CD8-positive, alpha-beta memory T cell (primary cell): ENCODE results near the gene NRDE2. TPM values are rescaled to one million over a fixed set of nuclear protein-coding genes. Genes with fewer than 3 reads are reported as not detected.
A peak's percentile ranks its signal among the peaks of the same experiment; 100 is the strongest.

Experiments
- CTCF ChIA-PET: fragments of 350-600 bp; sonication (Branson Sonifier 250); formaldehyde crosslinking; loops from one replicate; lab custom pipeline; 2021; ENCODE audit warnings: antibody characterized with exemption; lab: Charles Lee
- POLR2A ChIA-PET: fragments of 350-600 bp; sonication (Branson Sonifier 250); formaldehyde crosslinking; loops from one replicate; lab custom pipeline; 2021; ENCODE audit warnings: antibody characterized with exemption; lab: Charles Lee
- DNase-seq, 5 donors: peaks; one replicate each; pipeline versions ENCODE4 v3.0.0 to v3.0.0-alpha.2; 2020 to 2022; ENCODE audit warnings: mixed read lengths in 1 of 5
- H3K27ac ChIP-seq: one replicate; pipeline ENCODE4 v1.7.0; 2013; ENCODE audit warnings: low read depth, mild to moderate bottlenecking, low read length, moderate library complexity
- H3K27me3 ChIP-seq: 2 replicates; pipeline ENCODE4 v1.7.0; 2013; ENCODE audit warnings: low read length, mild to moderate bottlenecking; ENCODE audit not compliant: insufficient read depth, poor library complexity, severe bottlenecking
- H3K36me3 ChIP-seq: 2 replicates; pipeline ENCODE4 v1.7.0; 2013; ENCODE audit warnings: mild to moderate bottlenecking, low read length, moderate library complexity; ENCODE audit not compliant: insufficient read depth
- H3K4me1 ChIP-seq: 2 replicates; pipeline ENCODE4 v1.7.0; 2013; ENCODE audit warnings: mild to moderate bottlenecking, low read length, moderate library complexity; ENCODE audit not compliant: insufficient read depth
- H3K4me3 ChIP-seq: 2 replicates; pipeline ENCODE4 v1.7.0; 2013; ENCODE audit warnings: mild to moderate bottlenecking, low read length
- H3K9me3 ChIP-seq: 2 replicates; pipeline ENCODE4 v1.7.0; 2013; ENCODE audit warnings: mild to moderate bottlenecking, low read length
- H3K27ac Mint-ChIP-seq, 8 donors: one replicate each; pipeline ENCODE4 v1.8.0; 2020 to 2021; ENCODE audit warnings: mixed read lengths in 8 of 8, mild to moderate bottlenecking in 6 of 8, inconsistent platforms in 3 of 8, moderate library complexity in 3 of 8
- H3K27me3 Mint-ChIP-seq, 2 donors: one replicate each; pipeline ENCODE4 v1.8.0; 2020 to 2021; ENCODE audit warnings: mixed read lengths in 2 of 2, mild to moderate bottlenecking in 1 of 2, moderate library complexity in 1 of 2
- H3K36me3 Mint-ChIP-seq, 3 donors: one replicate each; pipeline ENCODE4 v1.8.0; 2020 to 2021; ENCODE audit warnings: mixed read lengths in 3 of 3, inconsistent platforms in 1 of 3, mild to moderate bottlenecking in 1 of 3
- H3K4me1 Mint-ChIP-seq, 3 donors: one replicate each; pipeline ENCODE4 v1.8.0; 2020 to 2021; ENCODE audit warnings: mixed read lengths in 3 of 3, inconsistent platforms in 1 of 3, mild to moderate bottlenecking in 1 of 3
- H3K4me3 Mint-ChIP-seq, 7 donors: one replicate each; pipeline ENCODE4 v1.8.0; 2020 to 2021; ENCODE audit warnings: mixed read lengths in 7 of 7, mild to moderate bottlenecking in 6 of 7, moderate library complexity in 4 of 7, inconsistent platforms in 2 of 7
- H3K9me3 Mint-ChIP-seq, 5 donors: one replicate each; pipeline ENCODE4 v1.8.0; 2020 to 2022; ENCODE audit warnings: mixed read lengths in 5 of 5, mild to moderate bottlenecking in 3 of 5, moderate library complexity in 2 of 5, inconsistent platforms in 1 of 5
- polyA plus RNA-seq: library from polyadenylated mRNA; unstranded; fragments of 300-500 nt; fragmentation: Illumina TruSeq; gene quantifications from one replicate; pipeline ENCODE4 v1.2.3, GENCODE V29; 2021
- total RNA-seq, 2 experiments: library from RNA; stranded (reverse); gene quantifications; one replicate each; pipeline ENCODE4 v1.2.3, GENCODE V29; 2021

NRDE2 gene
- total and polyA plus RNA-seq, 3 experiments from 2014 or later: 10.7 to 28.7 (median 25.8) TPM

DNA sequence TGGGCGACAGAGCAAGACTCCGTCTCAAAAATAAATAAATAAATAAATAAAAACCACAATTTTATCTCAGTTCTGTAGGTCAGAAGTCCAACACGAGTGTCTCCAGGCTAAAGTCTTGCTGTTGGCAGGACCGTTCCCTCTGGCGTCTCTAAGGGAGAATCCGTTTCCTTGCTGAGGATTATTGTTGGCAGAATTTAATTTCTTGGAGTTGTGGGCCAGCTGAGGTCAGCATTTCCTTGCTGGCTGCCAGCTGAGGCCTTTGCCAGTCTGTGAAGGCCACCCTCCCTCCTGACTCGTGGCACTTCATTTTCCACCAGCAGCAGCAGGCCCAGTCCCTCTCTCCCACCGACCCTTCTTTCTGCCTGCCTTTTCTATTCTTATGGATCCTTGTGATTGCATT lies 58.2 kb downstream of the NRDE2 start:
- no peak overlapping the region for H3K4me3 Mint-ChIP-seq
- Histone ChIP-seq H3K27me3 (no peaks in the 10 kb centered on the region), H3K27ac (no peak overlapping the region), H3K4me3 (no peak overlapping the region), H3K36me3 (peaks cover 13% of the 10 kb centered on the region), H3K4me1 (no peaks in the 10 kb centered on the region), H3K9me3 (no peaks in the 10 kb centered on the region)
- DNase-seq: no peak
- H3K9me3 Mint-ChIP-seq: no peaks in the 10 kb centered on the region
- ChIA-PET CTCF (no interaction called here), POLR2A (no interaction called here)
- H3K27ac Mint-ChIP-seq: peak overlapping the region in 1 of 8 donors; percentile 58
- peaks cover 0 to 90% (median 22%) of the 10 kb centered on the region in 3 donors for H3K36me3 Mint-ChIP-seq
- no peaks in the 10 kb centered on the region for H3K27me3 Mint-ChIP-seq
- peaks cover 0 to 10% (median 7%) of the 10 kb centered on the region in 3 donors for H3K4me1 Mint-ChIP-seq

DNA sequence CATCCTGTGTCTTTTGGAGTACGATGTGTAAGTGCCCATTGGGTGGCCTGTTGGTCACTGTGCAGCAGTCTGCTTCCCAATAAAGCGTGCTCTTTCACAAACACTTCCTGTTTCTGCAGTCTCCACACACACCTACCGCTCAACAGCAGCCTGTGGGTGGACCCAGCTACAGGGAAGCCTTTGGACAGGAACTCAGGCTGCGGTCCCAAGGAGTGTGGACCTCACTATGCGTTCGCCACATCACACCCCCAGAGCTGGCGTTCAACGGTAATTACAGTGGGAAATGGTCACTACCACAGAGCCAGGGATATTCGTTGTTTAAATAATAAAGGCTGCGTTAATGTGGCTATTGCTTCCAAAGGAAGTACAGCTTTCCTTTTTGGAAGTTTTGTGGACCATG lies 59.2 kb downstream of the NRDE2 start:
- no peak overlapping the region for H3K4me3 Mint-ChIP-seq
- Histone ChIP-seq H3K9me3 (no peaks in the 10 kb centered on the region), H3K27me3 (no peaks in the 10 kb centered on the region), H3K36me3 (peaks cover 16% of the 10 kb centered on the region), H3K27ac (no peak overlapping the region), H3K4me3 (no peak overlapping the region), H3K4me1 (no peaks in the 10 kb centered on the region)
- peaks cover 0 to 10% (median 7%) of the 10 kb centered on the region in 3 donors for H3K4me1 Mint-ChIP-seq
- ChIA-PET CTCF (no interaction called here), POLR2A (no interaction called here)
- no peak overlapping the region for H3K27ac Mint-ChIP-seq
- peaks cover 0 to 90% (median 24%) of the 10 kb centered on the region in 3 donors for H3K36me3 Mint-ChIP-seq
- DNase-seq: no peak
- no peaks in the 10 kb centered on the region for H3K27me3 Mint-ChIP-seq
- no peaks in the 10 kb centered on the region for H3K9me3 Mint-ChIP-seq

DNA sequence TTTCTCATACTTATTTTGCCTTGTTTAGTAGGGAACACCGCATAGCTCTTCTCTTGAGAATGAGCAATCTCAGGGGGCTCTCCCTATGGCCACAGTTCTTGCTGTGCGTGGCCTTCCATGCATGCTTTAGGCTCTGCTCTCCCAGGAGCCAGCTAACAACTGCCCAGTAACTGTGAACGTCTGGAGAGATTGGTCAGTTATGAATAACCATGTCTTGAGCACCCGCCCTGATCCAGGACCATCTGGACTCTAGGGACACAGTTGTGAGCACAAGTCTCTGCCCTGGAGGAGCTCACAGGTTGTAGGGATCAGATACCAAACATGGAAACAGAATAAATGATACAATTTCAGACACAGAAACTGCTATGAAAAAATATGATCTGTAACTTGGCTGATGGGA lies 63.3 kb downstream of the NRDE2 start:
- Mint-ChIP-seq H3K27me3 (no peaks in the 10 kb centered on the region), H3K4me1 (peaks cover 1 to 13% (median 13%) of the 10 kb centered on the region in 3 donors), H3K9me3 (no peaks in the 10 kb centered on the region), H3K36me3 (peaks cover 0 to 96% (median 30%) of the 10 kb centered on the region in 3 donors), H3K4me3 (no peak overlapping the region), H3K27ac (no peak overlapping the region)
- H3K36me3 ChIP-seq: peaks cover 46% of the 10 kb centered on the region
- ChIA-PET CTCF (interaction anchor here (0.9 kb wide), 1 partner anchor 10 kb away, joined by 4 read pairs; no protein-coding TSS in a partner anchor), POLR2A (no interaction called here)
- H3K27ac ChIP-seq: no peak overlapping the region
- no peaks in the 10 kb centered on the region for H3K4me1 ChIP-seq
- no peaks in the 10 kb centered on the region for H3K9me3 ChIP-seq
- H3K27me3 ChIP-seq: no peaks in the 10 kb centered on the region
- no peak overlapping the region for H3K4me3 ChIP-seq
- DNase-seq: no peak

DNA sequence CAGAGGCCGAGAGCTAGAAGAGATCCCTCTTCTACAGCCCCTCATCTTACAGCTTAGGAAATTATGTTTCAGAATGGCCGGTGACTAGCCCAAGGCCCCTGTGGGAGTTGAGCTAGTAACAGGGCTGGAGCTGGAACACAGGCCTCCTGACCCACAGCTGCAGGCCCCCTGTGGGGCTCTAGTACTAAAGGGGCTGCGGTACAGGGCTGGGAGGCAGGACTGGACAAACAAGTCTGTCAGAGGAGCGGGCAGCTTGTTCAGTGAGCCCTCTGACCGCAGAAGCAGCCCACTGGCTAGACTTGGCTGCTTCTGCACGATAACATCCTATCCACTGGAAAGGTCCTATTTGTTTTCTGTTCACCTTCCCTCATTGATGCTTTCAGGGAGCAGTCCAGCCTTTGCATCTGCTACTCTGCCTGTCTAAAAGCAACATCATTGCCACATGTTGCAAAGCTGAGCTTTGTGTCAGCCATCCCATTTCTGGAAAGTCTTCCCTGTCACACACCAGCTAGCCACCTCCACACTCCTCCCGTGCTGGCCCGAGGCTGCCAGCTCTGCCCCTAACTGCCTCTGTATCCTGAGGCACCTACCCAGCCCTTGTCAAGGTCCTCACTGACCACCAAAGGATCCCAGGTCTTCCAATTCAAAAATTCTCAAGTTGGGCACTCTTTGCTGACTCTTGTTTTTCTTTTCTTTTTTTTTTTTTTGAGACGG lies 65.1 kb downstream of the NRDE2 start:
- Mint-ChIP-seq H3K4me1 (peaks cover 1 to 18% (median 14%) of the 10 kb centered on the region in 3 donors), H3K36me3 (peaks cover 1 to 95% (median 28%) of the 10 kb centered on the region in 3 donors), H3K27ac (peak overlapping the region in 2 of 8 donors; percentile 38 to 56), H3K9me3 (no peaks in the 10 kb centered on the region), H3K27me3 (no peaks in the 10 kb centered on the region), H3K4me3 (no peak overlapping the region)
- no peaks in the 10 kb centered on the region for H3K27me3 ChIP-seq
- H3K9me3 ChIP-seq: no peaks in the 10 kb centered on the region
- ChIA-PET POLR2A (interaction anchor here (0.6 kb wide), 1 partner anchor 24 kb away, joined by 8 read pairs; no protein-coding TSS in a partner anchor), CTCF (no interaction called here)
- no peak for DNase-seq
- H3K4me3 ChIP-seq: no peak overlapping the region
- H3K27ac ChIP-seq: no peak overlapping the region
- H3K36me3 ChIP-seq: peaks cover 45% of the 10 kb centered on the region
- H3K4me1 ChIP-seq: no peaks in the 10 kb centered on the region

DNA sequence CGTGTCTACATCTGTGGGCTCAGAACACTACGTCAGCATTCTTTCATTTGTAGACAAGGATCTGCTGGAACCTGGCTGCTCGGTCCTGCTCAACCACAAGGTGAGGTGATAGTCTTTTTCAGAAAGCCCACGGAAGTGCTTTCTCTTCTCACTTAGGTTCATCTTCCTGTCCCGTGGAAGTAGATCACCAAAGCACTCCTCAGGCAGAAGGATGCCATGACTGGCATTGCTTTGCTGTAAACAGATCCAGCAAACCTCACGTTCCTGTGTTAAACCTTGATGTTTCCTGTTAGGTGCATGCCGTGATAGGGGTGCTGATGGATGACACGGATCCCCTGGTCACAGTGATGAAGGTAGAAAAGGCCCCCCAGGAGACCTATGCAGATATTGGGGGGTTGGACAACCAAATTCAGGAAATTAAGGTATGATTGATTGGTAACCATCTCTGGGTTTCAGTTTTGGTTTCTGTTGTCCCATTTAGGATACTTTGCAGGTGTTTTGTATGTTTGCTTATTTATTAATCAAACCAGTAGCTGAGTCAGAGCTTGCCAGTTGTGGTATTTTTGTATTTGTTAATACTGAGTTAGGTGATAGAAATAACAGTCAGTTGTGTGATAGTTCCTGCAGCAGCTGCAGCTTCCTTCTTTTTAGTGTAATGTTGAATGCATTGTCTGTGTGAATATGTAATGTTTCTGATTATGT lies 67.8 kb downstream of the NRDE2 start:
- no peaks in the 10 kb centered on the region for H3K9me3 Mint-ChIP-seq
- Histone ChIP-seq H3K27ac (no peak overlapping the region), H3K27me3 (no peaks in the 10 kb centered on the region), H3K9me3 (no peaks in the 10 kb centered on the region), H3K4me1 (peaks cover 4% of the 10 kb centered on the region), H3K36me3 (peaks cover 52% of the 10 kb centered on the region), H3K4me3 (no peak overlapping the region)
- CTCF ChIA-PET: interaction anchor here (1.3 to 1.4 kb wide), 2 partner anchors 8 to 21 kb away, joined by 3 read pairs; partner anchors contain the start of gene PSMC1
- peaks cover 1 to 24% (median 17%) of the 10 kb centered on the region in 3 donors for H3K4me1 Mint-ChIP-seq
- no peaks in the 10 kb centered on the region for H3K27me3 Mint-ChIP-seq
- peak overlapping the region; percentile 77 to 88 (median 82) for H3K27ac Mint-ChIP-seq
- POLR2A ChIA-PET: interaction anchor here (0.7 kb wide), 1 partner anchor 22 kb away, joined by 3 read pairs; no protein-coding TSS in a partner anchor
- H3K36me3 Mint-ChIP-seq: peaks cover 15 to 87% (median 20%) of the 10 kb centered on the region in 3 donors
- peak in 1 of 5 donors; percentile 24 for DNase-seq
- H3K4me3 Mint-ChIP-seq: peak overlapping the region in 3 of 7 donors; percentile 7 to 39 (median 34)

DNA sequence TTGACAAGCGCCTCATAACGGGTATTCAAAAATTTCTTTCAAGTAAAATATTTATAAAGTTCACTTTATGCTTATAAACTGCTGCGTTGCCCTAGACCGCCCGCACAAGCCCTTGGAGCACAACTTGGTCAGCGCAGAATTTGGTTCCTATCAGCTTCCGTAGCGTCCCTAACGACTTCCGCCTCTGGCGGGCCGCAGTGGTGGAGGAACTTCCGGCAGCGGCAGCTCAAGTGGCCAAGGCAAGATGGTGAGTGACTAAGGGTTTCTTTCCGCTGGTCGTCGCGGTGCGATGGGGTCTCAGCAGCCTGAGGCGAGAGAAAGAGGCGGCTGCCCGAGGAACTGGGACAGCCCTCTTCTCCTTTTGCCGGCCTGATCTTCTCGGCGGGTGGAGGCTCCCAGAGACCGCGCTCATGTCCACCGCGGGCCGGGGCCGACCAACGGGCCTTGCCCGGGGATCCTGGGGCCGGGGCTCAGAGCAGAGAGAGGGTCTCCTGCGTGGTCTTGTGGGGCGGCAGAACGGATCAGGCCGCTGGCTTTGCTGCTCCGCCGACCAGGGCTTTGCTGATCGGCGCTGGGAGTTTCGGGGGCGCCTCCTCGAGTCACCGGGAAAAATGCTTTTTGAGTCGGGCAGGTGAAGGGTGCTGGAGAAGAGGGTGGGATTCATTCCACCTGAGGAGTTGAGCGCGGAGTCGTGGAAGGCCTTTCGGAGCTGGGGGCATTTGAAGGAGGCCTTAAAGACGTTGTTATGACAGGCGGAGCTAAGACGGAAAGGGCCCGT lies 75.2 kb downstream of the NRDE2 start, which contains the start of gene PSMC1:
PSMC1 (plus strand) TSS at position 200 of the 778 bp plus-strand sequence; CDS start at position 245, 45 bp downstream.
- Histone ChIP-seq H3K9me3 (no peaks in the 10 kb centered on the region), H3K4me1 (peaks cover 30% of the 10 kb centered on the region), H3K27ac (peak within 1 kb of the TSS; percentile 87), H3K36me3 (peaks cover 17% of the 10 kb centered on the region), H3K4me3 (peak within 1 kb of the TSS; percentile 95), H3K27me3 (peaks cover 5% of the 10 kb centered on the region)
- Mint-ChIP-seq H3K27me3 (peaks cover 1 to 21% of the 10 kb centered on the region in 2 donors), H3K4me3 (peak within 1 kb of the TSS; percentile 91 to 100 (median 98)), H3K4me1 (peaks cover 30 to 40% (median 39%) of the 10 kb centered on the region in 3 donors), H3K27ac (peak within 1 kb of the TSS; percentile 85 to 98 (median 96)), H3K36me3 (peaks cover 11 to 35% (median 13%) of the 10 kb centered on the region in 3 donors), H3K9me3 (no peaks in the 10 kb centered on the region)
- peak; percentile 73 to 90 (median 80) for DNase-seq
- CTCF ChIA-PET: interaction anchor here (0.9 to 2.6 kb wide), 4 partner anchors 8 to 441 kb away, joined by 3 to 9 read pairs (median 4); no protein-coding TSS in a partner anchor
- POLR2A ChIA-PET: interaction anchor here (0.5 to 1.9 kb wide), 6 partner anchors 141 to 1465 kb away, joined by 3 to 6 read pairs (median 4); partner anchors contain the start of genes CALM1, EFCAB11 and TDP1

DNA sequence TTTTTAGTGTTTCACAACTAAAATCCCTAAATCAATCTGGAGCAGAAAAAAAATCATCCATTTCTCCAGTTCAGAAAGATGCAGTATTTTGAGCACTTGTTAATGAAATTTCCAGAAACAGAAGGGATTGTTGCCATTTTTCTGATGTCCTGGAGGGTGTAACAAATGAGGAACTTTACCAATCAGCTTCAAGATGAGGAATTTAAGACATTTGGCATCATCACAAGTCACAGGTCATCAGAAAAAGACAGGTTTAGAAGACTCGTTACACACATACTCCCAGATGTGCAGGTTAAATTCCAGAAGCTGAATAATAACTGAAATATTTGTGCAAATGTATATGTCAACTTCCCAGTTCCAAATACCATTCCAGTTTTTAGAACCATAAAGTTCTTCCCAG lies 75.9 kb downstream of the NRDE2 start:
- Mint-ChIP-seq H3K36me3 (peaks cover 6 to 28% (median 6%) of the 10 kb centered on the region in 3 donors), H3K27ac (peak overlapping the region; percentile 31 to 98 (median 90)), H3K9me3 (no peaks in the 10 kb centered on the region), H3K4me3 (peak overlapping the region; percentile 91 to 100 (median 98)), H3K4me1 (peaks cover 30 to 39% (median 37%) of the 10 kb centered on the region in 3 donors), H3K27me3 (peaks cover 1 to 21% of the 10 kb centered on the region in 2 donors)
- Histone ChIP-seq H3K4me3 (peak overlapping the region; percentile 95), H3K27me3 (peaks cover 5% of the 10 kb centered on the region), H3K27ac (peak overlapping the region; percentile 87), H3K4me1 (peaks cover 30% of the 10 kb centered on the region), H3K9me3 (no peaks in the 10 kb centered on the region), H3K36me3 (peaks cover 11% of the 10 kb centered on the region)
- ChIA-PET CTCF (interaction anchor here (0.9 to 2.6 kb wide), 4 partner anchors 9 to 441 kb away, joined by 3 to 9 read pairs (median 4); no protein-coding TSS in a partner anchor), POLR2A (interaction anchor here (0.5 to 1.9 kb wide), 6 partner anchors 142 to 1464 kb away, joined by 3 to 6 read pairs (median 4); partner anchors contain the start of genes CALM1, EFCAB11 and TDP1)
- no peak for DNase-seq
